ENCODE data around the gene RNGTT.

The RNGTT gene

GRCh38 chr6:88695937-88696336 lies 267.5 kb downstream of the RNGTT start:
- CTCF ChIA-PET: no interaction called here

GRCh38 chr6:88683734-88684133 lies 279.7 kb downstream of the RNGTT start:
- H3K36me3 ChIP-seq (ENCODE audit: control insufficient read depth in 2 of 2, insufficient read depth in 1 of 2, low read length in 2 of 2): no peaks in the 10 kb centered on the region
- no peak overlapping the region for H3K27ac ChIP-seq (ENCODE audit: extremely low read depth, low read depth, low read length)
- POLR2A ChIA-PET: no interaction called here
- CTCF ChIA-PET: interaction anchor here (0.6 kb wide), 1 partner anchor 97 kb away, joined by 3 read pairs; no protein-coding TSS in a partner anchor
- TF ChIP-seq ZNF488 (tag by site-specific recombination; IDR thresholded peaks at IDR 0.05): no peak
- H3K4me3 ChIP-seq (ENCODE audit: low read depth, low read length): no peak overlapping the region
- no peaks in the 10 kb centered on the region for H3K9me3 ChIP-seq (ENCODE audit: control insufficient read depth, insufficient read depth, low read depth, low read length)
- H3K4me1 ChIP-seq (ENCODE audit: control insufficient read depth, insufficient read depth, low read length): no peaks in the 10 kb centered on the region

More at GRCh38 chr6:88695937-88696336, 267.5 kb downstream of the RNGTT start:
- no peak for TF ChIP-seq ZEB2 (tag by site-specific recombination; IDR thresholded peaks at IDR 0.05)
- no peak for TF ChIP-seq KLF10 (tag by site-specific recombination; IDR thresholded peaks at IDR 0.05)
- TF ChIP-seq OVOL3 (tag by site-specific recombination; IDR thresholded peaks at IDR 0.05): no peak
- TF ChIP-seq SCRT2 (tag by site-specific recombination; IDR thresholded peaks at IDR 0.05): no peak
- TF ChIP-seq ZNF529 (tag by site-specific recombination; IDR thresholded peaks at IDR 0.05; ENCODE audit: insufficient replicate concordance): no peak
- no peak overlapping the region for H3K27ac ChIP-seq (ENCODE audit: extremely low read depth, low read depth, low read length)
- H3K4me1 ChIP-seq (ENCODE audit: control insufficient read depth, insufficient read depth, low read length): no peaks in the 10 kb centered on the region
- H3K9me3 ChIP-seq (ENCODE audit: control insufficient read depth, insufficient read depth, low read depth, low read length): no peaks in the 10 kb centered on the region
- POLR2A ChIA-PET: no interaction called here
- no peaks in the 10 kb centered on the region for H3K36me3 ChIP-seq (ENCODE audit: control insufficient read depth in 2 of 2, insufficient read depth in 1 of 2, low read length in 2 of 2)
- H3K4me3 ChIP-seq (ENCODE audit: low read depth, low read length): no peak overlapping the region

- TF ChIP-seq ZNF10 (tag by site-specific recombination; IDR thresholded peaks at IDR 0.05): no peak
- peak; percentile 87 for TF ChIP-seq ATF2 (tag by site-specific recombination; IDR thresholded peaks at IDR 0.05; ENCODE audit: low read depth)
- no peak for TF ChIP-seq ZNF391 (tag by site-specific recombination; IDR thresholded peaks at IDR 0.05; ENCODE audit: borderline replicate concordance, low read depth)
- no peak for TF ChIP-seq ZNF16 (tag by site-specific recombination; IDR thresholded peaks at IDR 0.05; ENCODE audit: low read depth)
- TF ChIP-seq PRDM10 (tag by site-specific recombination; IDR thresholded peaks at IDR 0.05): no peak
- no peak for TF ChIP-seq ZNF792 (tag by site-specific recombination; IDR thresholded peaks at IDR 0.05)
- TF ChIP-seq RBAK (tag by site-specific recombination; IDR thresholded peaks at IDR 0.05): no peak
- CTCF ChIA-PET: interaction anchor here (0.5 kb wide), 1 partner anchor 68 kb away, joined by 6 read pairs; no protein-coding TSS in a partner anchor
- H3K36me3 ChIP-seq (ENCODE audit: control insufficient read depth in 2 of 2, insufficient read depth in 1 of 2, low read length in 2 of 2): no peaks in the 10 kb centered on the region; a peak in 1 of 3 replicates
- no peaks in the 10 kb centered on the region for H3K4me1 ChIP-seq (ENCODE audit: control insufficient read depth, insufficient read depth, low read length)
- no peaks in the 10 kb centered on the region for H3K9me3 ChIP-seq (ENCODE audit: control insufficient read depth, insufficient read depth, low read depth, low read length)
- POLR2A ChIA-PET: interaction anchor here (0.6 kb wide), 1 partner anchor 467 kb away, joined by 5 read pairs; no protein-coding TSS in a partner anchor
- H3K4me3 ChIP-seq (ENCODE audit: low read depth, low read length): no peak overlapping the region
- no peak overlapping the region for H3K27ac ChIP-seq (ENCODE audit: extremely low read depth, low read depth, low read length)
These were observed 282.8 kb downstream of the RNGTT start for GRCh38 chr6:88680654-88681053.

Measured in HEK293 (cell line).